Measurements from ENCODE around the gene SLC7A8.

- no peak for TF ChIP-seq CTCF (IDR thresholded peaks at IDR 0.05)
- TF ChIP-seq POLR2AphosphoS5 (IDR thresholded peaks at IDR 0.05), result peak; percentile 46
Observed at GRCh38 chr14:23168246-23168645, 15.2 kb downstream of the SLC7A8 start.
